Thyroid gland (tissue), 4 donors: ENCODE results near the gene PLEKHA5.

ENCODE experiments used
- CTCF ChIP-seq, 6 experiments: fragments of 200-600 bp in 3 of 6; fragments of 450-650 bp in 3 of 6; sonication (generic) in 3 of 6; IDR thresholded peaks; one replicate each; pipeline ENCODE4 v1.5.1; 2016 to 2019; ENCODE audit warnings: antibody characterized with exemption in 6 of 6, mild to moderate bottlenecking in 2 of 6, inconsistent platforms in 1 of 6, moderate library complexity in 1 of 6
- POLR2A ChIP-seq, 2 donors: fragments of 450-650 bp; IDR thresholded peaks; one replicate each; pipeline ENCODE4 v1.6.1; 2017; ENCODE audit warnings: antibody characterized with exemption in 2 of 2, mild to moderate bottlenecking in 2 of 2, moderate library complexity in 1 of 2

- no peak for TF ChIP-seq CTCF (IDR thresholded peaks at IDR 0.05)
- no peak for TF ChIP-seq POLR2A (IDR thresholded peaks at IDR 0.05)
Measured at GRCh38 chr12:19277711-19278110, 148.2 kb downstream of the PLEKHA5 start.
